Karpas-422 (cell line): ENCODE measurements around the gene GTSF1L. TPM values are rescaled to one million over a fixed set of nuclear protein-coding genes. Genes with fewer than 3 reads are reported as not detected.

Source experiments
- DNase-seq: peaks from one replicate; pipeline ENCODE4 v3.0.0-alpha.2; 2015
- H2AFZ ChIP-seq: fragments of 200-600 bp; sonication (generic); 2 replicates; pipeline ENCODE4 v1.6.1; 2014; ENCODE audit warnings: antibody characterized with exemption, low read length, mixed read lengths
- H3K27ac ChIP-seq: fragments of 200-600 bp; sonication (generic); 2 replicates; pipeline ENCODE4 v1.5.1; 2014; ENCODE audit warnings: mild to moderate bottlenecking, low read length, moderate library complexity
- H3K27me3 ChIP-seq: fragments of 200-600 bp; sonication (generic); 2 replicates; pipeline ENCODE4 v1.6.1; 2014; ENCODE audit warnings: low read length, mixed read lengths
- H3K36me3 ChIP-seq: fragments of 200-600 bp; sonication (generic); 2 replicates; pipeline ENCODE4 v1.6.1; 2014; ENCODE audit warnings: low read length, mixed read lengths; ENCODE audit not compliant: insufficient read depth
- H3K4me1 ChIP-seq: fragments of 200-600 bp; sonication (generic); 2 replicates; pipeline ENCODE4 v1.6.1; 2014; ENCODE audit warnings: mild to moderate bottlenecking, low read length, mixed read lengths
- H3K4me2 ChIP-seq: fragments of 200-600 bp; sonication (generic); 2 replicates; pipeline ENCODE4 v1.6.1; 2014; ENCODE audit warnings: low read length, low read depth, mild to moderate bottlenecking; ENCODE audit not compliant: poor library complexity, severe bottlenecking
- H3K4me3 ChIP-seq: fragments of 200-600 bp; sonication (generic); 2 replicates; pipeline ENCODE4 v1.5.1; 2014; ENCODE audit warnings: mild to moderate bottlenecking, antibody characterized with exemption, low read length, mixed read lengths
- H3K79me2 ChIP-seq: fragments of 200-600 bp; sonication (generic); 2 replicates; pipeline ENCODE4 v1.6.1; 2014; ENCODE audit warnings: mild to moderate bottlenecking, low read length, mixed read lengths
- H3K9ac ChIP-seq: fragments of 200-600 bp; sonication (generic); 2 replicates; pipeline ENCODE4 v1.6.0; 2014; ENCODE audit warnings: low read length
- H3K9me2 ChIP-seq: fragments of 200-600 bp; sonication (generic), shearing (Covaris generic); replicated peaks from 2 replicates; pipeline ENCODE4 v1.6.0; 2014; ENCODE audit warnings: mild to moderate bottlenecking, low read length, moderate library complexity; ENCODE audit not compliant: insufficient read depth
- H3K9me3 ChIP-seq: fragments of 300-700, 200-600 bp; sonication (generic); 2 replicates; pipeline ENCODE4 v1.6.1; 2014; ENCODE audit warnings: low read length, mixed read lengths
- H4K20me1 ChIP-seq: fragments of 200-600 bp; sonication (generic); 2 replicates; pipeline ENCODE4 v1.6.1; 2014; ENCODE audit warnings: mild to moderate bottlenecking, antibody characterized with exemption, low read length, low read depth; ENCODE audit not compliant: insufficient read depth
- total RNA-seq: library from RNA; depleted of rRNA; stranded (reverse); fragments of >200 nt; shearing (Covaris generic); gene quantifications from 2 replicates; pipeline ENCODE4 v1.2.3, GENCODE V29; 2014; ENCODE audit warnings: low replicate concordance

The GTSF1L gene
- total RNA-seq, 1 experiment from 2014 or later, result not detected

DNA sequence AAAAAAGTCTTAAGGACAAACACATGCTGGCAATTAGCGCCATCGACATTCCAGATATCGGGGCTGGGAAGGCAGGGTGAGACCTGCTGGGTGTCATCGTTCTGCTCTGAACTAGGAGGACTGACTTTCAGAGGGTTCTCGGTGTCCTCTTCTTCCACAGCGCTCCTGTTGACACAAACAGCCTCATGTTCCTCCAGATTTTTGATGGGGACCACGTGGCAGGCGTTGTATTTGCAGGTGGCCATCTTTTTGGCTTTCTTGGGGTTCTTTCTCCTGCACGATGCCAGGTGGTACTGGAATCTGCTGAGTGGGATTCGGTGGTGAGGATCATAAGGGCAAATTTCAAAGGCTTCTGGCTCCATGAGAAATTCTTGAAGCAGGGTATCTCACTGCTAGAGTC is 469 bp downstream of the GTSF1L start:
- H3K27me3 ChIP-seq, result no peaks in the 10 kb centered on the region
- H3K9me2 ChIP-seq, result no peaks in the 10 kb centered on the region
- H3K9me3 ChIP-seq, result no peaks in the 10 kb centered on the region
- H3K4me1 ChIP-seq, result peaks cover 10% of the 10 kb centered on the region
- no peak overlapping the region for H2AFZ ChIP-seq
- H3K4me3 ChIP-seq, result no peak overlapping the region
- no peak for DNase-seq
- H4K20me1 ChIP-seq, result no peaks in the 10 kb centered on the region
- H3K9ac ChIP-seq, result no peak overlapping the region
- no peaks in the 10 kb centered on the region for H3K79me2 ChIP-seq
- no peak overlapping the region for H3K27ac ChIP-seq
- H3K4me2 ChIP-seq, result no peak overlapping the region
- H3K36me3 ChIP-seq, result no peaks in the 10 kb centered on the region

DNA sequence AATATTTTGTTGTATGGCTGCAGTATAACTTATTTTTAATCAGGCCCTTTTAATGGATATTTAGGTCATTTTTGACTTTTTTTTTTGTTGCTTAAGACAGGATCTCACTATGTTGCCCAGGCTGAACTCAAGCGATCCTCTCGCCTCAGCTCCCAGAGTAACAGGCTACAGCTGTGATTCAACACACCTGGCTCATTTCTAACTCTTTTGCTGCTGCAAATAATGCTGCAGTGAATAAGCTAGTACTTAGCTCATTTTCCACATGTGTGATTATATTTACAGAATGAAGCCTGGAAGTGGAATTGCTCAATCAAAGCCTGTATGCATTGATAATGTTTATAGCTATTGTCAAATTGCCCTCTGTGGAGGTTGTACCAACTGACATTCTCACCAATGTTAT is 1.1 kb downstream of the GTSF1L start:
- Histone ChIP-seq H3K27ac (no peak overlapping the region), H3K9me2 (no peaks in the 10 kb centered on the region), H3K9me3 (no peaks in the 10 kb centered on the region), H3K4me2 (no peak overlapping the region), H3K27me3 (no peaks in the 10 kb centered on the region), H3K4me3 (no peak overlapping the region), H4K20me1 (no peaks in the 10 kb centered on the region), H2AFZ (no peak overlapping the region), H3K9ac (no peak overlapping the region), H3K4me1 (peaks cover 10% of the 10 kb centered on the region), H3K79me2 (no peaks in the 10 kb centered on the region), H3K36me3 (no peaks in the 10 kb centered on the region)
- no peak for DNase-seq

DNA sequence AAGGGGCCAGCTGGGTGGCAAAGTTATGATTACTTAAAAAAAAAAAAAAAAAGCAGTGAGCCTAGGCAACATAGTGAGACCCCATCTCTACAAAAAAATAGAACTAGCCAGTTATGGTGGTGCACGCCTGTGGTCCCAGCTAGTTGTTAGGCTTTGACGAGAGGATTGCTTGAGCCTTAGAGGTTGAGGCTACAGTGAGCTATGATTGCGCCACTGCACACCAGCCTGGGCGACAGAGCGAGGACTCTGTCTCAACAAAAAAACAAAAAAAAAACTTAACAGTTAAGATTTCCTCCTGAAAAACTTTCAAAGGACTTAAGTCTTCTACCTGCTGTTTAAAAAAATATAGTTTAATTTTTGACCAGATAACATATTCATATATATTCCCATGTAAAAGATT is 2.4 kb downstream of the GTSF1L start:
- H2AFZ ChIP-seq, result no peak overlapping the region
- no peak overlapping the region for H3K27ac ChIP-seq
- H3K27me3 ChIP-seq, result no peaks in the 10 kb centered on the region
- no peak overlapping the region for H3K4me2 ChIP-seq
- H3K9me2 ChIP-seq, result no peaks in the 10 kb centered on the region
- H3K9ac ChIP-seq, result no peak overlapping the region
- H3K4me1 ChIP-seq, result peaks cover 10% of the 10 kb centered on the region
- H3K79me2 ChIP-seq, result no peaks in the 10 kb centered on the region
- H3K36me3 ChIP-seq, result no peaks in the 10 kb centered on the region
- no peaks in the 10 kb centered on the region for H3K9me3 ChIP-seq
- DNase-seq, result no peak
- no peak overlapping the region for H3K4me3 ChIP-seq
- no peaks in the 10 kb centered on the region for H4K20me1 ChIP-seq

GRCh38 chr20:43723735-43724134 is 3.1 kb downstream of the GTSF1L start:
- Histone ChIP-seq H3K9me2 (no peaks in the 10 kb centered on the region), H3K9me3 (no peaks in the 10 kb centered on the region), H2AFZ (no peak overlapping the region), H3K9ac (no peak overlapping the region), H3K27ac (no peak overlapping the region), H3K36me3 (no peaks in the 10 kb centered on the region), H3K4me2 (no peak overlapping the region), H3K27me3 (no peaks in the 10 kb centered on the region), H4K20me1 (no peaks in the 10 kb centered on the region), H3K4me3 (no peak overlapping the region), H3K79me2 (no peaks in the 10 kb centered on the region), H3K4me1 (peaks cover 10% of the 10 kb centered on the region)
- no peak for DNase-seq

- no peaks in the 10 kb centered on the region for H3K36me3 ChIP-seq
- H3K79me2 ChIP-seq, result no peaks in the 10 kb centered on the region
- no peak overlapping the region for H3K9ac ChIP-seq
- no peak overlapping the region for H3K4me3 ChIP-seq
- H3K4me2 ChIP-seq, result no peak overlapping the region
- no peaks in the 10 kb centered on the region for H4K20me1 ChIP-seq
- H3K27ac ChIP-seq, result no peak overlapping the region
- DNase-seq, result no peak
- no peaks in the 10 kb centered on the region for H3K9me2 ChIP-seq
- no peak overlapping the region for H2AFZ ChIP-seq
- H3K9me3 ChIP-seq, result no peaks in the 10 kb centered on the region
- H3K4me1 ChIP-seq, result peaks cover 5% of the 10 kb centered on the region
- no peaks in the 10 kb centered on the region for H3K27me3 ChIP-seq
Measured at GRCh38 chr20:43723186-43723585, 3.6 kb downstream of the GTSF1L start.

DNA sequence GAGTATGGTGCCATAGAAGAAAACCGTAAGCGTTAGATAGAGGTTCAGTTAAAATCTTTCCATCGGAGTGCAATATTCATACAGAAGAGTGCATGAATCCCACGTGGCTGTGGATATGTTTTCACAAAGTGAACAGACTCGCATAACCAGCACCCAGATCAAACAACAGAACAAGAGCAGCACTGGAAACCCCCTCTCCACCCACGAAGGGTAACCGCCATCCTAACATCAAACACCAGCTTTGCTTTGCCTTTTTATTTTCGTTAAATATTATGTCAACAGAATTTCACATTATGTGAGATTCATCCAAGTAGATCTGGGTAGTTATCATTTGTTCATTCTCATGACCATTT is 4.7 kb downstream of the GTSF1L start:
- Histone ChIP-seq H3K4me3 (no peak overlapping the region), H3K36me3 (0 out of 2 replicates have a peak, but pooled peaks cover under 1% of the 10 kb centered on the region), H3K4me1 (no peaks in the 10 kb centered on the region; the same call in 1 of the 2 replicates), H3K9me2 (no peaks in the 10 kb centered on the region), H3K4me2 (no peak overlapping the region), H3K79me2 (no peaks in the 10 kb centered on the region), H3K27ac (no peak overlapping the region), H4K20me1 (no peaks in the 10 kb centered on the region), H3K27me3 (no peaks in the 10 kb centered on the region), H3K9ac (no peak overlapping the region), H3K9me3 (no peaks in the 10 kb centered on the region), H2AFZ (no peak overlapping the region)
- no peak for DNase-seq

GRCh38 chr20:43721429-43722152 is 5.2 kb downstream of the GTSF1L start:
- no peak overlapping the region for H3K27ac ChIP-seq
- H3K27me3 ChIP-seq, result no peaks in the 10 kb centered on the region
- no peak overlapping the region for H3K9ac ChIP-seq
- no peaks in the 10 kb centered on the region for H4K20me1 ChIP-seq
- 0 out of 2 replicates have a peak, but pooled peaks cover 3% of the 10 kb centered on the region for H3K36me3 ChIP-seq
- no peak for DNase-seq
- no peak overlapping the region for H3K4me2 ChIP-seq
- no peaks in the 10 kb centered on the region for H3K9me3 ChIP-seq
- no peak overlapping the region for H2AFZ ChIP-seq
- H3K9me2 ChIP-seq, result no peaks in the 10 kb centered on the region
- H3K4me1 ChIP-seq, result no peaks in the 10 kb centered on the region; the same call in 1 of the 2 replicates
- H3K79me2 ChIP-seq, result no peaks in the 10 kb centered on the region
- H3K4me3 ChIP-seq, result no peak overlapping the region

DNA sequence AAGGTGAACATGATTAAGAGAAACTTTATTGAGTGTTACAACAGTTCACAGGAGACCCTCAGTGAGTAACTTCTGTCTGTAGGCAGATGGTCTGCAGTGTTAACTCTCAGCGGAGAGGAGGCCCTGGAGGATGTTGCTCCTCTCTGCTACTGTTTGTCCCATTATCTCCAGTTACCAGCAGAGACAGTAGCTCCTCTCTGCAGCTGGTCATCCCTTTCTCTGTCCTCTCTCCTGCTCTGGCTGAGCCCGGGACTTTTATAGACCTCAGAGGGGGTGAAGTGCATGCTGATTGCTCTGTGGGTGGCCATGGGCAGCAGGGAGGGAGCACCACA is 5.7 kb downstream of the GTSF1L start:
- no peaks in the 10 kb centered on the region for H4K20me1 ChIP-seq
- no peaks in the 10 kb centered on the region; the same call in 1 of the 2 replicates for H3K4me1 ChIP-seq
- peaks cover 3% of the 10 kb centered on the region; the same call in 1 of the 2 replicates for H3K36me3 ChIP-seq
- H3K27me3 ChIP-seq, result no peaks in the 10 kb centered on the region
- no peak for DNase-seq
- no peak overlapping the region for H3K4me2 ChIP-seq
- no peaks in the 10 kb centered on the region for H3K9me3 ChIP-seq
- H3K9me2 ChIP-seq, result no peaks in the 10 kb centered on the region
- no peak overlapping the region for H3K27ac ChIP-seq
- H3K9ac ChIP-seq, result no peak overlapping the region
- H3K4me3 ChIP-seq, result no peak overlapping the region
- H3K79me2 ChIP-seq, result no peaks in the 10 kb centered on the region
- no peak overlapping the region for H2AFZ ChIP-seq
